Right forelimb (tissue), 1 donor: ENCODE data around the gene RSPRY1.
A peak's percentile ranks its signal among the peaks of the same experiment; 100 is the strongest.

Source experiments
- DNase-seq: peaks from one replicate; pipeline ENCODE4 v3.0.0-alpha.2; 2018

Gene RSPRY1

DNA sequence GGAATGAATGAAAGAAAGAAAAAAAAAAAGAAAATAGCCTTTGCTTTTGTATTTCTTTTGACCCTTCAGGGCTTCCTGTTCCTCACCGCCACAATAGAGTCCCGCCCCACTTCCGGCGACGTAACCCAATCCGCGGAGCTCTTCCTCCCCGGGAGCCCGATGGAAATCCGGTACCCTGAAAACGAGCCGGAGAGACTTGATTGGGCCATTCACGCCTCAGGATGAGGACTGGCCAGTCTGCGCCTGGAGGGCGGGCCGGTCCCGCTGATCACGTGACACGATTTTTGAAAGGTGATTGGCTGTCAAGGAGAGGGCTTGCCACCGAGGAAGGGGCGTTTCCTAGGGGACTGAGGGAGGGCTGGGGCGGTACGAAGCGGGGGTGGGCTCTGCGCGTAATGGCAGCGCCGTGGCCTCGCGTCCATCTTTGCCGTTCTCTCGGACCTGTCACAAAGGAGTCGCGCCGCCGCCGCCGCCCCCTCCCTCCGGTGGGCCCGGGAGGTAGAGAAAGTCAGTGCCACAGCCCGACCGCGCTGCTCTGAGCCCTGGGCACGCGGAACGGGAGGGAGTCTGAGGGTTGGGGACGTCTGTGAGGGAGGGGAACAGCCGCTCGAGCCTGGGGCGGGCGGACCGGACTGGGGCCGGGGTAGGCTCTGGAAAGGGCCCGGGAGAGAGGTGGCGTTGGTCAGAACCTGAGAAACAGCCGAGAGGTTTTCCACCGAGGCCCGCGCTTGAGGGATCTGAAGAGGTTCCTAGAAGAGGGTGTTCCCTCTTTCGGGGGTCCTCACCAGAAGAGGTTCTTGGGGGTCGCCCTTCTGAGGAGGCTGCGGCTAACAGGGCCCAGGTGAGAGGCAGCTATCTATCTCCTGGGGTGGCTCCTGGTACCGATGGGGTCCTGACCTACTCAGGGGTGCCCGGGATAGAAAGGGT, at the start of gene RSPRY1, which contains the start of gene PSME3IP1:
Gene RSPRY1 (plus strand): TSS at position 385 of the 927 bp plus-strand sequence. CDS start 18,330 bp downstream, outside the sequence.
Gene PSME3IP1 (minus strand): TSS at position 95 of the 927 bp plus-strand sequence. CDS start 12,185 bp downstream, outside the sequence.
- peak; percentile 99 for DNase-seq

GRCh38 chr16:57137043-57137442, 49.1 kb upstream of the RSPRY1 start:
- DNase-seq = no peak

- no peak for DNase-seq
Measured at GRCh38 chr16:57137566-57138273, 48.4 kb upstream of the RSPRY1 start.

GRCh38 chr16:57138281-57138935, 47.7 kb upstream of the RSPRY1 start:
- DNase-seq = no peak

- DNase-seq = no peak
Measured at GRCh38 chr16:57140931-57141668, 45.0 kb upstream of the RSPRY1 start.

- no peak for DNase-seq
Measured at GRCh38 chr16:57141822-57142631, 44.1 kb upstream of the RSPRY1 start.

- no peak for DNase-seq
Measured at GRCh38 chr16:57143149-57143921, 42.8 kb upstream of the RSPRY1 start.

DNA sequence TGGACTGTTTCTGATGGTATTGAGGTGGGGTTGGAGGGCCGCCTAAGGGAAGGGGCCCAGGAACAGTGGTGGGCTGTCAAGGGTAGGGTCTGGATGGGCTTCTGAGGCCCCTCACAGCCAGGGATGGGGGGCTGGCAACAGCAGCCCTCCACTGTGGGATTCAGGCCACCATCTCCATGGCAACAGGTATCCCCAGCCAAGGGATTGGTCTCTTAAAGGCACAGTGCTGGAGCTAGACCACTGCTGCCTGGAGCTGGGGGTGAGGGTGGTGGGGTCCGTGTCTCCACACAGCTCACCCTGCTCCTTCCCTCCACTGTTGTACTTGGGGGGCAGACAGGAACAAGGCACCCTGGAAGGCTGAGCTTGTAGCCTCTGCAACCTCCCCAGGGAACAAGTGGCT, 42.1 kb upstream of the RSPRY1 start:
- no peak for DNase-seq

DNA sequence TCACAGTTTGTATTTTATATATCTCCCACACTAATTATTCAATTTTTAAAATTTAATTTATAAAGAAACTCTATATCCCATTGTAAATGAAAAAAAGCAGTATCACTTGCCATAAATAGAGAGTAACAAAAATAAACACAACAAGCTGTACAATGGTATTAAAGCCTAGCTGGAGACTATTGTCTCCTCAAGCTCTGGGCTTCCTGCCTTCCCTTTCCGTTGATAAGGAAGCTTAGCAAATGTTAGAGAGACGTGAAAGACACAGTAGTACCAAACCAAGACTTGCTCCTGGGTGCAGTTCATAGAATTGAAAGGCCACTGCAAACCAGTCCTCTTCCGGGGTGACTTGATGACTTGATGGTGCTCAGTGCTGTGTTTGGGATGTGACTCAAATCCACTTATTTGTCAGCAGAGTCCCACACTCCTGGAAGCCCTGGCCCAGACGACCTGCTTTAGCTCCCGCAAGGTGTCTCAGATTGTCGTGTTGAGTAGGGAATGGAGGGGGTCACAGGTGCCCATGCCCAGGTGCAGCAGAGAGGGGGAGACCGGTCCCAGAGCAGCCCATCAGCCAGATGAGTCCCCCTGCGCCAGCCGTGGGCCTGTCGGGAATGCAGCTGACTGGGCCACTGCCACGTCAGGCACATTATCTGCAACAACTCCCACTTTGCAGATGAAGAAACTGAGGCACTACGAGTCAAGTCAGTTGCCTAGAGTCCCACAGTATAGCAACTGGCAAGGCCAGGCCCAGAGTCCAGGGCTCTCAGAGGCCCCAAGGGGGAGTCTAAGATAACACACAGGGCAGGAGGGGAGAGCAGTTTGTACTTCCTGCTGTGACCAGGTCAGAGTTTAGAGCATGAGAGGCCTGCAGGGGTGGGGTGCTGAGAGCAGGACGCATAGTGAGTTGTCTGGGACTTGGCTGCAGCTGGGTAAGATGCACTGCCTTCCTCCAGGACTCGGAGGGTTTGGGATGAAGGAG, 40.8 kb upstream of the RSPRY1 start:
- no peak for DNase-seq

DNA sequence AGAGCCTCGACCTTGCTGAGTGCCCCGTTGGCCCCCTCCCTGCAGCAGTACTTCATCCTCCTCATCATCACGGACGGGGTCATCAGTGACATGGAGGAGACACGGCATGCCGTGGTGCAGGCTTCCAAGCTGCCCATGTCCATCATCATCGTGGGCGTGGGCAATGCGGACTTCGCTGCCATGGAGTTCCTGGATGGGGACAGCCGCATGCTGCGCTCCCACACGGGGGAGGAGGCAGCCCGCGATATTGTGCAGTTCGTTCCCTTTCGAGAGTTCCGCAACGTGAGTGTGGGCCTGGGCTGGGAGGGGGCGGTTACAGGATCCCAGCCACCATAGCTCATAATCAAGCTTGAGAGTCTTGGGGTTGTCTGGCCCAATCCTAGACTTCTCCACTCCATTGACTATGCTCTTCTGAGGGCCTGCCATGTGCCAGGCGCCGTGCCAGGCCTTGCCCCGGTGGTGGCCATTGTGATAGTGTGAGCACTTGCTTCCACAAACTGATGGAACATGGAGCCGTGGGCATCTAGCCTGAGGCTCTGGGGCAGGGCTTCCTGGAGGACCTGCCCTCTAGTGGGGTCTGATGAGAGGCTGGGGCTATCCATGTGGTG, 40.0 kb upstream of the RSPRY1 start:
- DNase-seq = no peak

DNA sequence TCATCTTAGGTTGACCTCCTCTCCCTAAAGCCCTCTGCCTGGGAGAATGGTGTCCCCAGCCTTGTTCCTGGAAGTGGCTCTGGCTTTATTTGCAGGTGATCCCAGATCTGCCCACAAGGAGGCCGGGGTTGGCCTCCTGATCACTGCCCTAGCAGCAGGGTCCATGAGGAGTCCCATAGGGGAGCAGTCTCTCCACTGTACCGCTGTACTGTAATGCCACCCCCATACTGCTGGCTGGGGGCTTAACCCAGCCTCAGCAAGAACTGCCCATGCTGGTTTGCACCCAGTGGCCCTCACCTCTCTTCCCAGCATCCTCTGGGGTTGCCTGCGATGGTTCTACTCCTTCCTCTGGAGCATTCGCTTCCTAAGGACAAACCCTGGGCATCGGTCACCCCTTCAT, 39.4 kb upstream of the RSPRY1 start:
- no peak for DNase-seq

GRCh38 chr16:57147381-57148221, 38.5 kb upstream of the RSPRY1 start:
- DNase-seq = no peak

DNA sequence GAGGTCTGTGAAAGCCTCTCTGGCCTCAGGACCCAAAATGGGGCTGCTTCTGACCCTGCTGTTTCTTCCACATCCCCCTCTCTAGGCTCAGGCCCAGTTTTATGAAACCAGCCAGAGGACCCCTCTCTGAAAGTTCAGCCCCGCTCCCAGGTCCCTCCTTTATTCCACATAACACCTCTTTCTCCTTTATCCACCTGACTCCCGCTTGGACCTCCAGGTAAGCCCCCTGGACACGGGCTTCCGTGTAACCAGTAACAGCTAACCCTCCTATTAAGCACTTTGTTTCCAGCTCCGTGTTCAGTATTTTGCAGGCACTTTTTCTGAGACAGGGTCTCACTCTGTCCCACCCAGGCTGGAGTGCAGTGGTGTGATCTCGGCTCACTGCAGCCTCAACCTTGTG, 37.6 kb upstream of the RSPRY1 start:
- no peak for DNase-seq

GRCh38 chr16:57149391-57149790, 36.7 kb upstream of the RSPRY1 start:
- DNase-seq = no peak

- no peak for DNase-seq
Measured at GRCh38 chr16:57150682-57151330, 35.3 kb upstream of the RSPRY1 start.

GRCh38 chr16:57151369-57151768, 34.8 kb upstream of the RSPRY1 start:
- DNase-seq = no peak
